HG03354 (cell line): Measurements from ENCODE around the gene UNC13B.
"Not testable (repeated sequence)": the region's sequence is repeated elsewhere in the genome, so short reads cannot be mapped to it uniquely, and the experiment has no call there.

Source experiments
- ATAC-seq: cut with Tn5 transposase; IDR thresholded peaks from one replicate; pipeline ENCODE4 v1.9.1; 2021; ENCODE audit warnings: mild to moderate bottlenecking; ENCODE audit not compliant: unreplicated experiment, poor library complexity, severe bottlenecking

UNC13B gene

GRCh38 chr9:35211854-35212253 is 50.0 kb downstream of the UNC13B start:
- ATAC-seq, result no peak

- ATAC-seq, result no peak
These were observed 59.0 kb downstream of the UNC13B start for GRCh38 chr9:35220659-35221338.

GRCh38 chr9:35225677-35226076 is 63.9 kb downstream of the UNC13B start:
- no peak for ATAC-seq

- no peak for ATAC-seq
These were observed 64.8 kb downstream of the UNC13B start for GRCh38 chr9:35226651-35227050.

GRCh38 chr9:35227284-35227683 is 65.5 kb downstream of the UNC13B start:
- ATAC-seq, result no peak

GRCh38 chr9:35229066-35229778 is 67.4 kb downstream of the UNC13B start:
- no peak for ATAC-seq

- ATAC-seq, result no peak
These were observed 68.0 kb downstream of the UNC13B start for GRCh38 chr9:35229779-35230143.

GRCh38 chr9:35232867-35233544 is 71.2 kb downstream of the UNC13B start:
- ATAC-seq, result no peak

GRCh38 chr9:35236692-35237091 is 74.9 kb downstream of the UNC13B start:
- no peak for ATAC-seq

GRCh38 chr9:35237311-35237710 is 75.5 kb downstream of the UNC13B start:
- ATAC-seq, result no peak

- not testable (repeated sequence) for ATAC-seq
These were observed 84.1 kb downstream of the UNC13B start for GRCh38 chr9:35245945-35246344.

GRCh38 chr9:35253075-35253474 is 91.3 kb downstream of the UNC13B start:
- ATAC-seq, result no peak

- ATAC-seq, result no peak
These were observed 92.4 kb downstream of the UNC13B start for GRCh38 chr9:35254237-35254636.

- no peak for ATAC-seq
These were observed 93.4 kb downstream of the UNC13B start for GRCh38 chr9:35254984-35255857.

- no peak for ATAC-seq
These were observed 96.3 kb downstream of the UNC13B start for GRCh38 chr9:35257986-35258659.

- ATAC-seq, result no peak
These were observed 97.1 kb downstream of the UNC13B start for GRCh38 chr9:35258660-35259474.

GRCh38 chr9:35260186-35260585 is 98.4 kb downstream of the UNC13B start:
- no peak for ATAC-seq

- no peak for ATAC-seq
These were observed 100.3 kb downstream of the UNC13B start for GRCh38 chr9:35262064-35262463.

GRCh38 chr9:35267710-35268109 is 105.9 kb downstream of the UNC13B start:
- no peak for ATAC-seq
